Liver (tissue), 3 donors: Measurements from ENCODE around the gene NDFIP2.
A peak's percentile ranks its signal among the peaks of the same experiment; 100 is the strongest.

ENCODE experiments used
- ATF3 ChIP-seq: IDR thresholded peaks from 2 replicates; pipeline ENCODE4 v1.6.1; 2016; ENCODE audit warnings: antibody characterized with exemption
- CTCF ChIP-seq: fragments of 150-350 bp; IDR thresholded peaks from 2 replicates; pipeline ENCODE4 v1.5.1; 2017; ENCODE audit warnings: improper control_type of control experiment, low read depth, low read length; ENCODE audit not compliant: missing input control
- EGR1 ChIP-seq, 2 donors: IDR thresholded peaks; 2 replicates each; pipeline ENCODE4 v1.6.1; 2016 to 2018; ENCODE audit warnings: antibody characterized with exemption in 2 of 2, low read depth in 2 of 2
- GABPA ChIP-seq, 2 donors: IDR thresholded peaks in 1 of 2; conservative IDR thresholded peaks in 1 of 2; 2 replicates each; pipeline ENCODE4 v1.6.1; 2016; ENCODE audit warnings: antibody characterized with exemption in 2 of 2, mild to moderate bottlenecking in 1 of 2, moderate library complexity in 1 of 2
- JUND ChIP-seq, 2 donors: IDR thresholded peaks; 2 replicates each; pipeline ENCODE4 v1.6.1; 2016; ENCODE audit warnings: antibody characterized with exemption in 2 of 2
- MAX ChIP-seq: IDR thresholded peaks from 2 replicates; pipeline ENCODE4 v1.6.1; 2016; ENCODE audit warnings: antibody characterized with exemption
- REST ChIP-seq: IDR thresholded peaks from 2 replicates; pipeline ENCODE4 v1.6.1; 2016; ENCODE audit warnings: antibody characterized with exemption, mild to moderate bottlenecking
- SP1 ChIP-seq: IDR thresholded peaks from 2 replicates; pipeline ENCODE4 v1.6.1; 2018; ENCODE audit warnings: antibody characterized with exemption, mild to moderate bottlenecking
- TAF1 ChIP-seq: conservative IDR thresholded peaks from 2 replicates; pipeline ENCODE4 v1.6.1; 2016; ENCODE audit warnings: antibody characterized with exemption, mild to moderate bottlenecking
- YY1 ChIP-seq: IDR thresholded peaks from 2 replicates; pipeline ENCODE4 v1.6.1; 2016; ENCODE audit warnings: antibody characterized with exemption, mild to moderate bottlenecking
- ZBTB33 ChIP-seq: IDR thresholded peaks from 2 replicates; pipeline ENCODE4 v1.6.1; 2016; ENCODE audit warnings: antibody characterized with exemption
- donor health status: healthy.
- donor health status: healthy.

- no peak for TF ChIP-seq CTCF
- TF ChIP-seq ZBTB33: no peak
- peak; percentile 19 for TF ChIP-seq MAX
- peak in 1 of 2 donors; percentile 38 for TF ChIP-seq JUND (IDR thresholded peaks at IDR 0.05)
- no peak for TF ChIP-seq GABPA (IDR thresholded peaks at IDR 0.05 in 1 of 2, conservative IDR thresholded peaks at IDR 0.05 in 1 of 2)
- peak; percentile 56 for TF ChIP-seq SP1
- TF ChIP-seq REST: no peak
- no peak for TF ChIP-seq EGR1 (IDR thresholded peaks at IDR 0.05; ENCODE audit: low read depth in 2 of 2)
- no peak for TF ChIP-seq TAF1
- no peak for TF ChIP-seq ATF3
- TF ChIP-seq YY1: no peak
These were observed 5.7 kb downstream of the NDFIP2 start for GRCh38 chr13:79486433-79487188.
